ENCODE results near the gene SP6. TPM values are rescaled to one million over a fixed set of nuclear protein-coding genes. Genes with fewer than 3 reads are reported as not detected.

SP6 gene
- total and polyA plus RNA-seq, 2 of the 8 experiments (the other 6 are each of a cell fraction or from before 2014, with no cell fraction given): 1.2 to 1.5 TPM

- H3K4me3 ChIP-seq (ENCODE audit: extremely low read depth in 1 of 4, insufficient read depth in 2 of 4, low read depth in 3 of 4, low read length in 4 of 4): peak overlapping the region; percentile 82 to 92 (median 86)
- peak overlapping the region; percentile 65 to 85 (median 72) for H3K9ac ChIP-seq (replicated peaks in 1 of 4; ENCODE audit: extremely low read depth in 1 of 4, low read depth in 3 of 4, low read length in 3 of 4)
- H3K14ac ChIP-seq (ENCODE audit: insufficient read length): no peak overlapping the region
- no peak for DNase-seq (ENCODE audit: low read depth in 1 of 2, low spot score in 2 of 2)
- no peak overlapping the region for H3K4ac ChIP-seq (replicated peaks; ENCODE audit: insufficient read length, low read depth, low read length)
- H3K9me3 ChIP-seq (ENCODE audit: insufficient read depth in 2 of 2, low read depth in 1 of 2, low read length in 1 of 2): no peaks in the 10 kb centered on the region
- no peak overlapping the region for H3K23ac ChIP-seq (ENCODE audit: insufficient read length)
- ChIA-PET CTCF (ENCODE audit: partially characterized antibody) (interaction anchor here (0.7 to 18.8 kb wide), 16 partner anchors 9 to 154 kb away, joined by 3 to 1206 read pairs (median 4); partner anchors contain the start of genes SCRN2 and SP6), POLR2A (ENCODE audit: partially characterized antibody) (interaction anchor here (0.7 to 8.9 kb wide), 17 partner anchors 10 to 155 kb away, joined by 3 to 134 read pairs (median 5); partner anchors contain the start of genes LRRC46, MRPL10, PNPO and SCRN2)
- no peaks in the 10 kb centered on the region; a peak in 1 of 7 replicates for H3K27me3 ChIP-seq (replicated peaks in 1 of 4; ENCODE audit: control insufficient read depth in 3 of 4, extremely low read depth in 1 of 4, insufficient read depth in 3 of 4, low read length in 3 of 4)
- no peaks in the 10 kb centered on the region for H4K20me1 ChIP-seq (replicated peaks in 1 of 2; ENCODE audit: control insufficient read depth in 1 of 2, insufficient read depth in 2 of 2, low read length in 2 of 2)
- H2BK5ac ChIP-seq (ENCODE audit: low read depth, low read length): no peak overlapping the region
- H2AK5ac ChIP-seq (ENCODE audit: low read depth, low read length): no peak overlapping the region
- H3K79me2 ChIP-seq (ENCODE audit: control insufficient read depth in 1 of 2, insufficient read depth in 2 of 2, low read length in 2 of 2): peaks cover 0 to 16% of the 10 kb centered on the region in 2 experiments; a peak in 3 of 4 replicates
- H3K56ac ChIP-seq (replicated peaks; ENCODE audit: insufficient read length, low read depth, low read length): no peak overlapping the region
- peaks cover 10% of the 10 kb centered on the region; the same call in 1 of the 2 replicates for H3K79me1 ChIP-seq (ENCODE audit: low read depth, low read length)
- peak overlapping the region; percentile 68; the same call in 1 of the 2 replicates for H2AFZ ChIP-seq (ENCODE audit: low read length)
- 0 out of 2 replicates have a peak, but pooled peaks have one; percentile 2 for TF ChIP-seq MAX (IDR thresholded peaks at IDR 0.05)
- no peak for TF ChIP-seq SP4 (IDR thresholded peaks at IDR 0.05; ENCODE audit: low read length)
- TF ChIP-seq SIN3A (conservative IDR thresholded peaks at IDR 0.05 in 1 of 2, IDR thresholded peaks at IDR 0.05 in 1 of 2; ENCODE audit: low read depth in 1 of 2, low read length in 2 of 2): no peak
- no peak for TF ChIP-seq SRF (IDR thresholded peaks at IDR 0.05; ENCODE audit: low read depth, low read length)
- H2BK120ac ChIP-seq (replicated peaks; ENCODE audit: low read depth, low read length): no peak overlapping the region
- no peak overlapping the region for H2BK12ac ChIP-seq (ENCODE audit: low read depth, low read length)
- H2BK15ac ChIP-seq (ENCODE audit: low read length): 0 out of 2 replicates have a peak overlapping the region, but pooled peaks have one; percentile 25
- H3K18ac ChIP-seq (ENCODE audit: extremely low read depth, low read length): peak overlapping the region; percentile 25; the same call in 1 of the 2 replicates
- no peak overlapping the region for H4K91ac ChIP-seq (replicated peaks; ENCODE audit: insufficient read length, low read length)
- H3K36me3 ChIP-seq (ENCODE audit: control insufficient read depth in 2 of 4, insufficient read depth in 4 of 4, low read length in 3 of 4): no peaks in the 10 kb centered on the region
- 63 to 100% methylated on average over 1 to 11 of the region's 11 CpGs for WGBS, 2 experiments (ENCODE audit: extremely low coverage in 1 of 2, insufficient coverage in 1 of 2, insufficient read length in 1 of 2, insufficient replicate concordance in 2 of 2, low coverage in 1 of 2, low lambda C conversion rate in 2 of 2, missing lambda C conversion rate in 1 of 2)
- H3K27ac ChIP-seq (ENCODE audit: low read depth, low read length): peak overlapping the region; percentile 72; the same call in 1 of the 2 replicates
- no peak overlapping the region for H4K5ac ChIP-seq (ENCODE audit: insufficient read length, low read depth, low read length)
- peak overlapping the region; percentile 95 to 100 for H3K4me2 ChIP-seq (ENCODE audit: insufficient read depth in 1 of 2, low read depth in 2 of 2, low read length in 2 of 2)
- H3K4me1 ChIP-seq (replicated peaks in 1 of 4; ENCODE audit: control insufficient read depth in 3 of 4, insufficient read depth in 4 of 4, low read length in 3 of 4): peaks cover 0 to 5% (median 1%) of the 10 kb centered on the region in 4 experiments; a peak in 2 of 7 replicates
- FAIRE-seq: no peak
- H3K23me2 ChIP-seq (ENCODE audit: low read depth, low read length): peaks cover 4% of the 10 kb centered on the region
- H2BK20ac ChIP-seq (ENCODE audit: low read length): no peak overlapping the region
- no peak overlapping the region for H4K8ac ChIP-seq (ENCODE audit: extremely low read depth, insufficient read depth, low read length)
Observed at GRCh38 chr17:47894498-47895346, 43.8 kb upstream of the SP6 start.

All from H1 (cell line).